Measurements from ENCODE around the gene CACNA1G.
A peak's percentile ranks its signal among the peaks of the same experiment; 100 is the strongest.

Gene CACNA1G

GRCh38 chr17:50593321-50593720, 32.8 kb downstream of the CACNA1G start:
- no peak for TF ChIP-seq CTCF (conservative IDR thresholded peaks at IDR 0.05)
- peak overlapping the region; percentile 78 for H3K27ac ChIP-seq

- H3K27ac ChIP-seq: peak overlapping the region; percentile 78
- TF ChIP-seq CTCF (conservative IDR thresholded peaks at IDR 0.05): no peak
These were observed 33.8 kb downstream of the CACNA1G start for GRCh38 chr17:50594128-50594823.

GRCh38 chr17:50594892-50595291, 34.4 kb downstream of the CACNA1G start:
- TF ChIP-seq CTCF (conservative IDR thresholded peaks at IDR 0.05): no peak
- peak overlapping the region; percentile 78; the same call in 1 of the 2 replicates for H3K27ac ChIP-seq

GRCh38 chr17:50596191-50597037, 35.9 kb downstream of the CACNA1G start:
- H3K27ac ChIP-seq: no peak overlapping the region
- no peak for TF ChIP-seq CTCF (conservative IDR thresholded peaks at IDR 0.05)

GRCh38 chr17:50598487-50598886, 38.0 kb downstream of the CACNA1G start:
- no peak for TF ChIP-seq CTCF (conservative IDR thresholded peaks at IDR 0.05)
- no peak overlapping the region for H3K27ac ChIP-seq

GRCh38 chr17:50599606-50600005, 39.1 kb downstream of the CACNA1G start:
- no peak overlapping the region for H3K27ac ChIP-seq
- TF ChIP-seq CTCF (conservative IDR thresholded peaks at IDR 0.05): no peak

GRCh38 chr17:50601823-50602375, 41.4 kb downstream of the CACNA1G start:
- no peak overlapping the region for H3K27ac ChIP-seq
- no peak for TF ChIP-seq CTCF (conservative IDR thresholded peaks at IDR 0.05)

Measured in VCaP (cell line).